ENCODE data around the gene ZNF423.

Gene ZNF423

GRCh38 chr16:49663081-49664065 lies 192.5 kb downstream of the ZNF423 start:
- no peak overlapping the region for H3K27ac ChIP-seq (ENCODE audit: low read length)
- no peak for ATAC-seq (ENCODE audit: insufficient read depth, low read depth)
- H3K9ac ChIP-seq (ENCODE audit: low read depth, low read length): no peak overlapping the region
- no peaks in the 10 kb centered on the region for H3K9me3 ChIP-seq (ENCODE audit: insufficient read depth, low read length, severe bottlenecking)
- H3K4me3 ChIP-seq (ENCODE audit: low read depth in 1 of 2, low read length in 2 of 2): no peak overlapping the region
- H3K27me3 ChIP-seq (ENCODE audit: insufficient read depth, low read length, poor library complexity): no peaks in the 10 kb centered on the region
- no peaks in the 10 kb centered on the region for H3K36me3 ChIP-seq (ENCODE audit: insufficient read depth, low read length)
- no peak for TF ChIP-seq EZH2 (IDR thresholded peaks at IDR 0.05; ENCODE audit: borderline replicate concordance, low read depth, low read length, severe bottlenecking)
- TF ChIP-seq, protein P1, sequence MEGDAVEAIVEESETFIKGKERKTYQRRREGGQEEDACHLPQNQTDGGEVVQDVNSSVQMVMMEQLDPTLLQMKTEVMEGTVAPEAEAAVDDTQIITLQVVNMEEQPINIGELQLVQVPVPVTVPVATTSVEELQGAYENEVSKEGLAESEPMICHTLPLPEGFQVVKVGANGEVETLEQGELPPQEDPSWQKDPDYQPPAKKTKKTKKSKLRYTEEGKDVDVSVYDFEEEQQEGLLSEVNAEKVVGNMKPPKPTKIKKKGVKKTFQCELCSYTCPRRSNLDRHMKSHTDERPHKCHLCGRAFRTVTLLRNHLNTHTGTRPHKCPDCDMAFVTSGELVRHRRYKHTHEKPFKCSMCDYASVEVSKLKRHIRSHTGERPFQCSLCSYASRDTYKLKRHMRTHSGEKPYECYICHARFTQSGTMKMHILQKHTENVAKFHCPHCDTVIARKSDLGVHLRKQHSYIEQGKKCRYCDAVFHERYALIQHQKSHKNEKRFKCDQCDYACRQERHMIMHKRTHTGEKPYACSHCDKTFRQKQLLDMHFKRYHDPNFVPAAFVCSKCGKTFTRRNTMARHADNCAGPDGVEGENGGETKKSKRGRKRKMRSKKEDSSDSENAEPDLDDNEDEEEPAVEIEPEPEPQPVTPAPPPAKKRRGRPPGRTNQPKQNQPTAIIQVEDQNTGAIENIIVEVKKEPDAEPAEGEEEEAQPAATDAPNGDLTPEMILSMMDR (IDR thresholded peaks at IDR 0.05; ENCODE audit: borderline replicate concordance, extremely low read depth, low read length, poor library complexity, severe bottlenecking): no peak
- H2AFZ ChIP-seq (ENCODE audit: low read depth, low read length): no peak overlapping the region
- no peak overlapping the region for H3K4me2 ChIP-seq (ENCODE audit: insufficient read depth, low read length)
- no peaks in the 10 kb centered on the region for H3K4me1 ChIP-seq (ENCODE audit: insufficient read depth, low read length)
- no peak for DNase-seq
- no peaks in the 10 kb centered on the region for H4K20me1 ChIP-seq (ENCODE audit: insufficient read depth, low read length)
- no peaks in the 10 kb centered on the region for H3K79me2 ChIP-seq (ENCODE audit: insufficient read depth, low read length)

DNA sequence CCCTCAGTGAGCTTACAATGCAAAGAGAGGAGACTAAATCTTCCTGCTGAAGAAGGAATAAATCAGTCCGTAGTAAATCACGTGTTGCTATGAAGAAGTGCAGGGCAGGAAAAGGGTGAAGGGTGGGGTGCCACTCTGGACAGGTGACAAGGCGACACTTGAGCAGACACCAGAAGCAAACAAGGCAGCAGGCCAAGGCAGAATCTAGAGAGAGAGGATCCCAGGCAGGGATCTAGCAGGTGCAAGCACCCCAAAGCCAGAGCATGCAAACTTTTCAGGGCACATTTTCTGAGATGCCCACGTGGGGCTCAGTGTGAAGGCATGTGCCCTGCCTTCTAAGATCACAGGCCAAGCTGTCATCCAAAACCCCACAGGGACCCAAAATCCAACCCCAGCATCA lies 193.3 kb downstream of the ZNF423 start:
- no peak overlapping the region for H3K27ac ChIP-seq (ENCODE audit: low read length)
- no peak for ATAC-seq (ENCODE audit: insufficient read depth, low read depth)

DNA sequence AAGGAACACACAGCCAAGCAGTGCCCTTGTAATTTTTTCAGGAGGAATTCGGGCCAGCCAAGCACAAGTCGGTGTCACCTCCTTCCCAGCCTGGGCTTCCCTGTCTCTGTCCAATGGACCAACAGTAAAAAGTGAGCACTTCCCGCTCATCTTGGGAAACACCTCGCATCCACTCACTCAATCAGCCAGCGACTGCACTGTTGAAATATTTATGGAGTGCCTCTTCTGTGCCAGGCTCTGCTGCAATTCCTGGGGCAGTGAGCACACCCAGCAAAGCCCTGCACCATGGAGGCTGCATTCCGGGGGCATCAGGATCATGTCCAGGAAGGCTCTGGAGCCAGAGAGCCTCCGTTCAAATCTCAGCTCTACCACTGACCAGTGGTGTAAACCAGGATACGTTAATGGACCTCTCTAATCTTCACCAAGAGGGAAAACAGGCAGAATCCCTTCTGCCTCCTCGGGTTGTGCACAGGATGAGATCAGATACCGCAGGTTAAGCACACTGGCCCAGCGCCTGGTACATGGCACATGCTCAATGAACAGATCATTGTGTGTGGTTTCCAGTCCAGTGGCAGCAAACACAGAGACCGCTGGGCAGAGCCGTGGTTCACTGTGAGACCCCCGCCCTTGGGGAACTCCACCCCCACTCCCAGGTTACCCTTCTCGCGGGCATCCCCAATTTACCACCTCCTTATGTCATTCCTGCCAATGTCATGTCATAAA lies 194.3 kb downstream of the ZNF423 start:
- Histone ChIP-seq H2AFZ (ENCODE audit: low read depth, low read length) (no peak overlapping the region), H3K9me3 (ENCODE audit: insufficient read depth, low read length, severe bottlenecking) (no peaks in the 10 kb centered on the region), H3K4me2 (ENCODE audit: insufficient read depth, low read length) (no peak overlapping the region), H3K27ac (ENCODE audit: low read length) (no peak overlapping the region), H3K27me3 (ENCODE audit: insufficient read depth, low read length, poor library complexity) (no peaks in the 10 kb centered on the region), H3K9ac (ENCODE audit: low read depth, low read length) (no peak overlapping the region), H3K4me3 (ENCODE audit: low read depth in 1 of 2, low read length in 2 of 2) (no peak overlapping the region), H3K79me2 (ENCODE audit: insufficient read depth, low read length) (no peaks in the 10 kb centered on the region), H3K4me1 (ENCODE audit: insufficient read depth, low read length) (no peaks in the 10 kb centered on the region), H3K36me3 (ENCODE audit: insufficient read depth, low read length) (no peaks in the 10 kb centered on the region), H4K20me1 (ENCODE audit: insufficient read depth, low read length) (no peaks in the 10 kb centered on the region)
- TF ChIP-seq, protein P1 (IDR thresholded peaks at IDR 0.05; ENCODE audit: borderline replicate concordance, extremely low read depth, low read length, poor library complexity, severe bottlenecking): no peak
- no peak for TF ChIP-seq EZH2 (IDR thresholded peaks at IDR 0.05; ENCODE audit: borderline replicate concordance, low read depth, low read length, severe bottlenecking)
- DNase-seq (no peak), ATAC-seq (ENCODE audit: insufficient read depth, low read depth) (no peak)

More for the DNA sequence above, 193.3 kb downstream of the ZNF423 start:
- Histone ChIP-seq H3K9me3 (ENCODE audit: insufficient read depth, low read length, severe bottlenecking) (no peaks in the 10 kb centered on the region), H3K79me2 (ENCODE audit: insufficient read depth, low read length) (no peaks in the 10 kb centered on the region), H3K4me2 (ENCODE audit: insufficient read depth, low read length) (no peak overlapping the region), H4K20me1 (ENCODE audit: insufficient read depth, low read length) (no peaks in the 10 kb centered on the region), H2AFZ (ENCODE audit: low read depth, low read length) (no peak overlapping the region), H3K36me3 (ENCODE audit: insufficient read depth, low read length) (no peaks in the 10 kb centered on the region), H3K4me3 (ENCODE audit: low read depth in 1 of 2, low read length in 2 of 2) (no peak overlapping the region), H3K27me3 (ENCODE audit: insufficient read depth, low read length, poor library complexity) (no peaks in the 10 kb centered on the region), H3K9ac (ENCODE audit: low read depth, low read length) (no peak overlapping the region), H3K4me1 (ENCODE audit: insufficient read depth, low read length) (no peaks in the 10 kb centered on the region)
- TF ChIP-seq, protein P1 (IDR thresholded peaks at IDR 0.05; ENCODE audit: borderline replicate concordance, extremely low read depth, low read length, poor library complexity, severe bottlenecking): no peak
- no peak for TF ChIP-seq EZH2 (IDR thresholded peaks at IDR 0.05; ENCODE audit: borderline replicate concordance, low read depth, low read length, severe bottlenecking)
- DNase-seq: no peak
